ENCODE data around the gene KCNT2. TPM values are rescaled to one million over a fixed set of nuclear protein-coding genes. Genes with fewer than 3 reads are reported as not detected.

Gene KCNT2
- total and polyA plus RNA-seq, 2 of the 8 experiments (the other 6 are each of a cell fraction or from before 2014, with no cell fraction given) = 2.3 to 10.2 TPM

GRCh38 chr1:196433000-196433399 lies 175.2 kb downstream of the KCNT2 start (continued):
- TF ChIP-seq TAF1 (IDR thresholded peaks at IDR 0.05; ENCODE audit: low read depth, low read length) = no peak
- no peak for TF ChIP-seq MAX (IDR thresholded peaks at IDR 0.05)
- TF ChIP-seq ZNF274 (IDR thresholded peaks at IDR 0.05; ENCODE audit: borderline replicate concordance, extremely low read depth, low read length) = no peak

All from H1 (cell line).